ENCODE data around the gene VAMP8. TPM values are rescaled to one million over a fixed set of nuclear protein-coding genes. Genes with fewer than 3 reads are reported as not detected.
A peak's percentile ranks its signal among the peaks of the same experiment; 100 is the strongest.

VAMP8 gene
- total RNA-seq, 1 experiment from 2014 or later: 52.0 TPM

- no peak for TF ChIP-seq ATF2 (CRISPR knock-in tag; IDR thresholded peaks at IDR 0.05; ENCODE audit: borderline replicate concordance, low read depth)
- TF ChIP-seq JAZF1 (CRISPR knock-in tag; IDR thresholded peaks at IDR 0.05): no peak
- no peak for TF ChIP-seq GRHL2 (CRISPR knock-in tag; IDR thresholded peaks at IDR 0.05; ENCODE audit: insufficient replicate concordance, severe bottlenecking)
Observed at GRCh38 chr2:85575739-85576138, 1.6 kb upstream of the VAMP8 start (continued).

GRCh38 chr2:85577063-85577385 is 362 bp upstream of the VAMP8 start:
- ATAC-seq (no peak), DNase-seq (ENCODE audit: low spot score) (no peak)
- ChIA-PET CTCF (interaction anchor here (0.7 to 2.1 kb wide), 6 partner anchors 15 to 291 kb away, joined by 3 to 12 read pairs (median 6); partner anchors contain the start of gene RNF181), POLR2A (interaction anchor here (0.6 to 1.9 kb wide), 7 partner anchors 9 to 231 kb away, joined by 3 to 9 read pairs (median 5); partner anchors contain the start of genes C2orf68 and MAT2A)
- Mint-ChIP-seq H3K4me3 (peak overlapping the region; percentile 79), H3K4me1 (peaks cover 38% of the 10 kb centered on the region), H3K27ac (peak overlapping the region; percentile 64; the same call in 1 of the 2 replicates), H3K9me3 (no peaks in the 10 kb centered on the region), H3K27me3 (ENCODE audit: low read depth) (peaks cover 20% of the 10 kb centered on the region), H3K36me3 (0 out of 2 replicates have a peak, but pooled peaks cover 3% of the 10 kb centered on the region)
- no peak for TF ChIP-seq GTF2I (CRISPR knock-in tag; conservative IDR thresholded peaks at IDR 0.05)
- TF ChIP-seq PREB (CRISPR knock-in tag; IDR thresholded peaks at IDR 0.05; ENCODE audit: borderline replicate concordance): no peak
- TF ChIP-seq ZNF671 (CRISPR knock-in tag; IDR thresholded peaks at IDR 0.05): no peak
- no peak for TF ChIP-seq FOXK1 (CRISPR knock-in tag; IDR thresholded peaks at IDR 0.05)
- TF ChIP-seq FOXP4 (CRISPR knock-in tag; IDR thresholded peaks at IDR 0.05): no peak
- no peak for TF ChIP-seq E2F5 (CRISPR knock-in tag; IDR thresholded peaks at IDR 0.05)
- no peak for TF ChIP-seq ELF4 (CRISPR knock-in tag; IDR thresholded peaks at IDR 0.05; ENCODE audit: low read depth)
- TF ChIP-seq TCF7 (CRISPR knock-in tag; IDR thresholded peaks at IDR 0.05; ENCODE audit: low read depth): no peak
- TF ChIP-seq GRHL2 (CRISPR knock-in tag; IDR thresholded peaks at IDR 0.05; ENCODE audit: insufficient replicate concordance, severe bottlenecking): no peak
- TF ChIP-seq AR (CRISPR knock-in tag; IDR thresholded peaks at IDR 0.05): no peak
- TF ChIP-seq RELA (CRISPR knock-in tag; IDR thresholded peaks at IDR 0.05; ENCODE audit: borderline replicate concordance): no peak
- TF ChIP-seq NR2C2 (CRISPR knock-in tag; IDR thresholded peaks at IDR 0.05): no peak
- no peak for TF ChIP-seq JAZF1 (CRISPR knock-in tag; IDR thresholded peaks at IDR 0.05)
- no peak for TF ChIP-seq ZNF232 (CRISPR knock-in tag; IDR thresholded peaks at IDR 0.05)
- no peak for TF ChIP-seq PRRX2 (CRISPR knock-in tag; IDR thresholded peaks at IDR 0.05)
- TF ChIP-seq ERG (CRISPR knock-in tag; IDR thresholded peaks at IDR 0.05): no peak
- TF ChIP-seq TEAD1 (CRISPR knock-in tag; IDR thresholded peaks at IDR 0.05): no peak
- TF ChIP-seq SP1 (CRISPR knock-in tag; conservative IDR thresholded peaks at IDR 0.05): no peak
- no peak for TF ChIP-seq MYBL2 (CRISPR knock-in tag; IDR thresholded peaks at IDR 0.05)
- TF ChIP-seq NR1H2 (CRISPR knock-in tag; IDR thresholded peaks at IDR 0.05): no peak
